GM12878 (cell line): ENCODE data around the gene APBA3. TPM values are rescaled to one million over a fixed set of nuclear protein-coding genes. Genes with fewer than 3 reads are reported as not detected.

Experiments
- ATAC-seq: fragments of 200-7000 bp; cut with Tn5 transposase; 3 replicates; pipeline ENCODE4 v1.9.1; 2020; ENCODE audit warnings: mild to moderate bottlenecking, moderate library complexity
- BruUV-seq: library from RNA; stranded (reverse); fragments of 400-500 nt; replicated peaks from 2 replicates; lab custom pipeline; 2021; lab: Mats Ljungman, UMichigan
- CTCF ChIA-PET: fragments of 300-600 bp; sonication (Branson Sonifier 250); formaldehyde crosslinking; extraction: SDS; loops from one replicate; lab custom pipeline; 2021; ENCODE audit warnings: inconsistent platforms; lab: Yijun Ruan, JAX
- POLR2A ChIA-PET: fragments of 350-600 bp; formaldehyde crosslinking; extraction: SDS; loops from one replicate; lab custom pipeline; 2021; ENCODE audit warnings: inconsistent platforms; lab: Charles Lee
- RAD21 ChIA-PET: fragments of 300-600 bp; sonication (Branson Sonifier 250); formaldehyde crosslinking; loops from one replicate; lab custom pipeline; 2023; ENCODE audit warnings: antibody characterized with exemption; ENCODE audit not compliant: unreplicated experiment; lab: Charles Lee
- SMC1A ChIA-PET: fragments of 300-600 bp; sonication (Branson Sonifier 250); formaldehyde crosslinking; loops from one replicate; lab custom pipeline; 2023; ENCODE audit not compliant: unreplicated experiment, uncharacterized antibody; lab: Charles Lee
- DNase-seq: peaks from one replicate; pipeline ENCODE4 v3.0.0-alpha.2; 2011; ENCODE audit warnings: low read depth, low spot score
- FAIRE-seq: peaks from 3 replicates; lab custom pipeline; 2011; peaks lifted over from hg19 to GRCh38; lab: Jason Lieb, UNC
- H2AFZ ChIP-seq: 2 replicates; pipeline ENCODE4 v1.6.0; 2011; ENCODE audit warnings: low read depth, low read length, control low read depth; ENCODE audit not compliant: control insufficient read depth
- H3K27ac ChIP-seq: 2 replicates; pipeline ENCODE4 v1.5.1; 2011; ENCODE audit warnings: control low read depth; ENCODE audit not compliant: control insufficient read depth, insufficient read depth
- H3K27me3 ChIP-seq, 2 experiments: replicated peaks in 1 of 2; 2 replicates each; pipeline versions ENCODE4 v1.6.0 to v1.6.1; 2011; ENCODE audit warnings: low read length in 1 of 2; ENCODE audit not compliant: control insufficient read depth in 2 of 2, insufficient read depth in 2 of 2
- H3K36me3 ChIP-seq, 2 experiments: 2 replicates each; pipeline ENCODE4 v1.5.1; 2011; ENCODE audit warnings: low read length in 1 of 2; ENCODE audit not compliant: control insufficient read depth in 2 of 2, insufficient read depth in 2 of 2
- H3K4me1 ChIP-seq: 2 replicates; pipeline ENCODE4 v1.6.1; 2011; ENCODE audit warnings: mild to moderate bottlenecking, low read length, moderate library complexity, mixed read lengths; ENCODE audit not compliant: control insufficient read depth, insufficient read depth
- H3K4me2 ChIP-seq: 2 replicates; pipeline ENCODE4 v1.6.0; 2011; ENCODE audit warnings: control low read depth; ENCODE audit not compliant: control insufficient read depth, insufficient read depth
- H3K4me3 ChIP-seq: fragments of 200-600 bp; sonication (generic); 2 replicates; pipeline ENCODE4 v1.5.1; 2016
- H3K79me2 ChIP-seq: 2 replicates; pipeline ENCODE4 v1.6.0; 2011; ENCODE audit warnings: low read length; ENCODE audit not compliant: control insufficient read depth, insufficient read depth
- H3K9ac ChIP-seq: 2 replicates; pipeline ENCODE4 v1.8.0; 2011; ENCODE audit warnings: low read length, control low read depth, mixed read lengths; ENCODE audit not compliant: control insufficient read depth, insufficient read depth
- H3K9me3 ChIP-seq: replicated peaks from 3 replicates; pipeline ENCODE4 v1.5.1; 2011; ENCODE audit warnings: mild to moderate bottlenecking, low read length; ENCODE audit not compliant: control insufficient read depth, insufficient read depth
- H4K20me1 ChIP-seq: 2 replicates; pipeline ENCODE4 v1.6.0; 2011; ENCODE audit not compliant: control insufficient read depth, insufficient read depth
- BCL3 ChIP-seq: IDR thresholded peaks from 2 replicates; pipeline ENCODE4 v1.6.1; 2011; ENCODE audit warnings: borderline replicate concordance, low read depth, mild to moderate bottlenecking, moderate library complexity, low read length; ENCODE audit not compliant: insufficient read depth, poor library complexity, severe bottlenecking
- CHD2 ChIP-seq: IDR thresholded peaks from 2 replicates; pipeline ENCODE4 v1.6.1; 2011; ENCODE audit warnings: low read depth, low read length, improper control_type of control experiment, borderline replicate concordance
- HCFC1 ChIP-seq: fragments of 150-350 bp; IDR thresholded peaks from 2 replicates; pipeline ENCODE4 v1.6.1; 2014; ENCODE audit warnings: low read length
- PAX8 ChIP-seq: fragments of 450-650 bp; IDR thresholded peaks from 2 replicates; pipeline ENCODE4 v1.6.1; 2017; ENCODE audit warnings: mild to moderate bottlenecking, moderate library complexity
- RAD51 ChIP-seq: fragments of 450-650 bp; IDR thresholded peaks from 2 replicates; pipeline ENCODE4 v1.6.1; 2016; ENCODE audit warnings: moderate library complexity, mild to moderate bottlenecking, inconsistent platforms
- ZNF274 ChIP-seq: IDR thresholded peaks from one replicate; pipeline ENCODE4 v1.8.0; 2011; ENCODE audit not compliant: insufficient read length, insufficient read depth
- ZNF622 ChIP-seq: fragments of 450-650 bp; IDR thresholded peaks from 2 replicates; pipeline ENCODE4 v1.6.1; 2017; ENCODE audit warnings: mild to moderate bottlenecking, inconsistent platforms
- WGBS: methylation state at CpG from one replicate; pipeline ENCODE4 v1.1.6; 2016; ENCODE audit warnings: low lambda C conversion rate; ENCODE audit not compliant: insufficient replicate concordance, insufficient coverage; ENCODE audit errors: missing lambda C conversion rate; 5-methylcytosine and 5-hydroxymethylcytosine counted together
- in situ Hi-C: fragments of 300-500 bp; cut with MboI; formaldehyde crosslinking; loops from 9 replicates; pipeline ENCODE4 v1.14.3; 2018; ENCODE audit warnings: mixed read lengths
- intact Hi-C: fragments of 100-400 bp; cut with micrococcal nuclease; formaldehyde crosslinking; loops from one replicate; pipeline ENCODE4 v1.14.2; 2022; ENCODE audit not compliant: unreplicated experiment
- polyA plus RNA-seq, 11 experiments: library from polyadenylated mRNA; depleted of rRNA in 4 of 11; unstranded in 6 of 11; stranded (reverse) in 5 of 11; fragments of >200 nt; fragmentation: Nextera tagmentation in 4 of 11; fragmentation: Illumina TruSeq in 1 of 11; extraction: Ambion mirVana in 4 of 11; extraction: Trizol in 1 of 11; gene quantifications; 1 replicate in 1 of 11; 2 replicates in 10 of 11; pipeline versions ENCODE4 v1.2.1 to v1.2.3, GENCODE V29; 2011 to 2016; ENCODE audit warnings: inconsistent platforms in 2 of 11, missing spikeins in 2 of 11, low read depth in 1 of 11
- total RNA-seq, 4 experiments: library from RNA; depleted of rRNA in 3 of 4; stranded (reverse); fragments of >200 nt in 3 of 4; fragmentation: Illumina TruSeq in 1 of 4; extraction: Trizol in 1 of 4; gene quantifications; 2 replicates each; pipeline versions ENCODE4 v1.2.1 to v1.2.3, GENCODE V29; 2013 to 2021
- TF ChIP-seq, protein P1 (sequence below): fragments of 450-650 bp; IDR thresholded peaks from 2 replicates; pipeline ENCODE4 v1.6.1; 2018; ENCODE audit warnings: mild to moderate bottlenecking, low read depth, moderate library complexity; ENCODE audit not compliant: partially characterized antibody
- TF ChIP-seq, protein P2 (sequence below): fragments of 450-650 bp; IDR thresholded peaks from 2 replicates; pipeline ENCODE4 v1.6.1; 2017; ENCODE audit warnings: antibody characterized with exemption, mild to moderate bottlenecking, moderate library complexity
- TF ChIP-seq, protein P3 (sequence below): fragments of 450-650 bp; IDR thresholded peaks from 2 replicates; pipeline ENCODE4 v1.6.1; 2017; ENCODE audit warnings: mild to moderate bottlenecking, moderate library complexity

APBA3 gene
- total and polyA plus RNA-seq, 10 of the 15 experiments (the other 5 are each of a cell fraction or from before 2014, with no cell fraction given) = 0.31 to 36.4 (median 18.3) TPM

DNA sequence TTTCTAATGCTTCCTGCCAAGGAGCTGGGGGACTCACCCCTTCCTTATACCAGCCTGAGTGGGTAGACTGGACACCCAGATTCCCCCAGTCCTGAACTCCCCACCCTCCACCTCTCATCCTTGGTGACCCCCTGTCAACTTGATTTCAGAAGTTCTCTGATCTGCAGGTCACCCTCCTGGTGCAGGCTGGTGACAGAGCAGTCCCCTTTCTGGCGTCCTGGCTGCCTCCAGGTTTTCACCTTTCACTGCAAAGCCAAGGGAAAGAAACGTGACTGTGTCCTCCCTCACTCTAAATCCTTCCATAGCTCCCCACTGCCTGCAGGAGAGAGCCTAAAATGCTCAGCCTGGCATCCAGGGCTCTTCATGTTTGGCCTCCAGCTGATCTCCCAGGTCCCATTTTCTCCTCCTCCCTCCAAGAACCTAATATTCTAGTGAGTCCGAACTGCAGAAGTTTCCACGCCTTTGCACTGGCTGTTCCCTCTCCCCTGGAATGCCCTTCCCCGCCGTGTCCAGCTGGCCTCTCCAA lies 28.8 kb upstream of the APBA3 start:
- DNase-seq = no peak
- Histone ChIP-seq H3K4me1 (no peaks in the 10 kb centered on the region), H2AFZ (no peak overlapping the region), H3K27me3 (no peaks in the 10 kb centered on the region), H3K9ac (no peak overlapping the region), H3K79me2 (no peaks in the 10 kb centered on the region), H4K20me1 (no peaks in the 10 kb centered on the region), H3K4me2 (no peak overlapping the region), H3K27ac (no peak overlapping the region), H3K36me3 (no peaks in the 10 kb centered on the region), H3K9me3 (no peaks in the 10 kb centered on the region; the same call in 2 of the 3 replicates), H3K4me3 (no peak overlapping the region)
- ChIA-PET CTCF (interaction anchor here (0.6 kb wide), 1 partner anchor 359 kb away, joined by 3 read pairs; no protein-coding TSS in a partner anchor), RAD21 (no interaction called here), SMC1A (no interaction called here), POLR2A (no interaction called here)
- no TSS peak for BruUV-seq
- intact Hi-C loops (no loop called here), in situ Hi-C loops (no loop called here)
- no peak for ATAC-seq
- 36% methylated on average over 6 of the region's 6 CpGs for WGBS
- FAIRE-seq = no peak
- TF ChIP-seq PAX8 (no peak), ZNF622 (no peak), RAD51 (no peak), ZNF274 (no peak), CHD2 (no peak), HCFC1 (no peak), BCL3 (no peak)
- TF ChIP-seq, protein P1, sequence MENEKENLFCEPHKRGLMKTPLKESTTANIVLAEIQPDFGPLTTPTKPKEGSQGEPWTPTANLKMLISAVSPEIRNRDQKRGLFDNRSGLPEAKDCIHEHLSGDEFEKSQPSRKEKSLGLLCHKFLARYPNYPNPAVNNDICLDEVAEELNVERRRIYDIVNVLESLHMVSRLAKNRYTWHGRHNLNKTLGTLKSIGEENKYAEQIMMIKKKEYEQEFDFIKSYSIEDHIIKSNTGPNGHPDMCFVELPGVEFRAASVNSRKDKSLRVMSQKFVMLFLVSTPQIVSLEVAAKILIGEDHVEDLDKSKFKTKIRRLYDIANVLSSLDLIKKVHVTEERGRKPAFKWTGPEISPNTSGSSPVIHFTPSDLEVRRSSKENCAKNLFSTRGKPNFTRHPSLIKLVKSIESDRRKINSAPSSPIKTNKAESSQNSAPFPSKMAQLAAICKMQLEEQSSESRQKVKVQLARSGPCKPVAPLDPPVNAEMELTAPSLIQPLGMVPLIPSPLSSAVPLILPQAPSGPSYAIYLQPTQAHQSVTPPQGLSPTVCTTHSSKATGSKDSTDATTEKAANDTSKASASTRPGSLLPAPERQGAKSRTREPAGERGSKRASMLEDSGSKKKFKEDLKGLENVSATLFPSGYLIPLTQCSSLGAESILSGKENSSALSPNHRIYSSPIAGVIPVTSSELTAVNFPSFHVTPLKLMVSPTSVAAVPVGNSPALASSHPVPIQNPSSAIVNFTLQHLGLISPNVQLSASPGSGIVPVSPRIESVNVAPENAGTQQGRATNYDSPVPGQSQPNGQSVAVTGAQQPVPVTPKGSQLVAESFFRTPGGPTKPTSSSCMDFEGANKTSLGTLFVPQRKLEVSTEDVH = no peak
- TF ChIP-seq, protein P2, sequence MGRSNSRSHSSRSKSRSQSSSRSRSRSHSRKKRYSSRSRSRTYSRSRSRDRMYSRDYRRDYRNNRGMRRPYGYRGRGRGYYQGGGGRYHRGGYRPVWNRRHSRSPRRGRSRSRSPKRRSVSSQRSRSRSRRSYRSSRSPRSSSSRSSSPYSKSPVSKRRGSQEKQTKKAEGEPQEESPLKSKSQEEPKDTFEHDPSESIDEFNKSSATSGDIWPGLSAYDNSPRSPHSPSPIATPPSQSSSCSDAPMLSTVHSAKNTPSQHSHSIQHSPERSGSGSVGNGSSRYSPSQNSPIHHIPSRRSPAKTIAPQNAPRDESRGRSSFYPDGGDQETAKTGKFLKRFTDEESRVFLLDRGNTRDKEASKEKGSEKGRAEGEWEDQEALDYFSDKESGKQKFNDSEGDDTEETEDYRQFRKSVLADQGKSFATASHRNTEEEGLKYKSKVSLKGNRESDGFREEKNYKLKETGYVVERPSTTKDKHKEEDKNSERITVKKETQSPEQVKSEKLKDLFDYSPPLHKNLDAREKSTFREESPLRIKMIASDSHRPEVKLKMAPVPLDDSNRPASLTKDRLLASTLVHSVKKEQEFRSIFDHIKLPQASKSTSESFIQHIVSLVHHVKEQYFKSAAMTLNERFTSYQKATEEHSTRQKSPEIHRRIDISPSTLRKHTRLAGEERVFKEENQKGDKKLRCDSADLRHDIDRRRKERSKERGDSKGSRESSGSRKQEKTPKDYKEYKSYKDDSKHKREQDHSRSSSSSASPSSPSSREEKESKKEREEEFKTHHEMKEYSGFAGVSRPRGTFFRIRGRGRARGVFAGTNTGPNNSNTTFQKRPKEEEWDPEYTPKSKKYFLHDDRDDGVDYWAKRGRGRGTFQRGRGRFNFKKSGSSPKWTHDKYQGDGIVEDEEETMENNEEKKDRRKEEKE = no peak
- TF ChIP-seq, protein P3, sequence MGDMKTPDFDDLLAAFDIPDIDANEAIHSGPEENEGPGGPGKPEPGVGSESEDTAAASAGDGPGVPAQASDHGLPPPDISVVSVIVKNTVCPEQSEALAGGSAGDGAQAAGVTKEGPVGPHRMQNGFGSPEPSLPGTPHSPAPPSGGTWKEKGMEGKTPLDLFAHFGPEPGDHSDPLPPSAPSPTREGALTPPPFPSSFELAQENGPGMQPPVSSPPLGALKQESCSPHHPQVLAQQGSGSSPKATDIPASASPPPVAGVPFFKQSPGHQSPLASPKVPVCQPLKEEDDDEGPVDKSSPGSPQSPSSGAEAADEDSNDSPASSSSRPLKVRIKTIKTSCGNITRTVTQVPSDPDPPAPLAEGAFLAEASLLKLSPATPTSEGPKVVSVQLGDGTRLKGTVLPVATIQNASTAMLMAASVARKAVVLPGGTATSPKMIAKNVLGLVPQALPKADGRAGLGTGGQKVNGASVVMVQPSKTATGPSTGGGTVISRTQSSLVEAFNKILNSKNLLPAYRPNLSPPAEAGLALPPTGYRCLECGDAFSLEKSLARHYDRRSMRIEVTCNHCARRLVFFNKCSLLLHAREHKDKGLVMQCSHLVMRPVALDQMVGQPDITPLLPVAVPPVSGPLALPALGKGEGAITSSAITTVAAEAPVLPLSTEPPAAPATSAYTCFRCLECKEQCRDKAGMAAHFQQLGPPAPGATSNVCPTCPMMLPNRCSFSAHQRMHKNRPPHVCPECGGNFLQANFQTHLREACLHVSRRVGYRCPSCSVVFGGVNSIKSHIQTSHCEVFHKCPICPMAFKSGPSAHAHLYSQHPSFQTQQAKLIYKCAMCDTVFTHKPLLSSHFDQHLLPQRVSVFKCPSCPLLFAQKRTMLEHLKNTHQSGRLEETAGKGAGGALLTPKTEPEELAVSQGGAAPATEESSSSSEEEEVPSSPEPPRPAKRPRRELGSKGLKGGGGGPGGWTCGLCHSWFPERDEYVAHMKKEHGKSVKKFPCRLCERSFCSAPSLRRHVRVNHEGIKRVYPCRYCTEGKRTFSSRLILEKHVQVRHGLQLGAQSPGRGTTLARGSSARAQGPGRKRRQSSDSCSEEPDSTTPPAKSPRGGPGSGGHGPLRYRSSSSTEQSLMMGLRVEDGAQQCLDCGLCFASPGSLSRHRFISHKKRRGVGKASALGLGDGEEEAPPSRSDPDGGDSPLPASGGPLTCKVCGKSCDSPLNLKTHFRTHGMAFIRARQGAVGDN = no peak
